Mucosa of stomach (tissue), 1 donor: ENCODE results near the gene CR2.

Experiments used
- H3K27me3 ChIP-seq: one replicate; pipeline ENCODE4 v1.7.0; 2013; ENCODE audit warnings: mild to moderate bottlenecking, low read length; ENCODE audit not compliant: control insufficient read depth, insufficient read depth
- H3K36me3 ChIP-seq: one replicate; pipeline ENCODE4 v1.7.0; 2013; ENCODE audit warnings: low read length; ENCODE audit not compliant: control insufficient read depth, insufficient read depth
- H3K4me1 ChIP-seq: one replicate; pipeline ENCODE4 v1.7.0; 2013; ENCODE audit warnings: mild to moderate bottlenecking, low read length; ENCODE audit not compliant: control insufficient read depth, insufficient read depth
- H3K4me3 ChIP-seq: one replicate; pipeline ENCODE4 v1.7.0; 2013; ENCODE audit warnings: low read length
- H3K9ac ChIP-seq: one replicate; pipeline ENCODE4 v1.7.0; 2013; ENCODE audit warnings: mild to moderate bottlenecking, low read length, moderate library complexity
- H3K9me3 ChIP-seq: one replicate; pipeline ENCODE4 v1.7.0; 2013; ENCODE audit warnings: mild to moderate bottlenecking, low read length, moderate library complexity; ENCODE audit not compliant: control insufficient read depth
- donor health status: Pancreatic carcinoma.

Gene CR2

DNA sequence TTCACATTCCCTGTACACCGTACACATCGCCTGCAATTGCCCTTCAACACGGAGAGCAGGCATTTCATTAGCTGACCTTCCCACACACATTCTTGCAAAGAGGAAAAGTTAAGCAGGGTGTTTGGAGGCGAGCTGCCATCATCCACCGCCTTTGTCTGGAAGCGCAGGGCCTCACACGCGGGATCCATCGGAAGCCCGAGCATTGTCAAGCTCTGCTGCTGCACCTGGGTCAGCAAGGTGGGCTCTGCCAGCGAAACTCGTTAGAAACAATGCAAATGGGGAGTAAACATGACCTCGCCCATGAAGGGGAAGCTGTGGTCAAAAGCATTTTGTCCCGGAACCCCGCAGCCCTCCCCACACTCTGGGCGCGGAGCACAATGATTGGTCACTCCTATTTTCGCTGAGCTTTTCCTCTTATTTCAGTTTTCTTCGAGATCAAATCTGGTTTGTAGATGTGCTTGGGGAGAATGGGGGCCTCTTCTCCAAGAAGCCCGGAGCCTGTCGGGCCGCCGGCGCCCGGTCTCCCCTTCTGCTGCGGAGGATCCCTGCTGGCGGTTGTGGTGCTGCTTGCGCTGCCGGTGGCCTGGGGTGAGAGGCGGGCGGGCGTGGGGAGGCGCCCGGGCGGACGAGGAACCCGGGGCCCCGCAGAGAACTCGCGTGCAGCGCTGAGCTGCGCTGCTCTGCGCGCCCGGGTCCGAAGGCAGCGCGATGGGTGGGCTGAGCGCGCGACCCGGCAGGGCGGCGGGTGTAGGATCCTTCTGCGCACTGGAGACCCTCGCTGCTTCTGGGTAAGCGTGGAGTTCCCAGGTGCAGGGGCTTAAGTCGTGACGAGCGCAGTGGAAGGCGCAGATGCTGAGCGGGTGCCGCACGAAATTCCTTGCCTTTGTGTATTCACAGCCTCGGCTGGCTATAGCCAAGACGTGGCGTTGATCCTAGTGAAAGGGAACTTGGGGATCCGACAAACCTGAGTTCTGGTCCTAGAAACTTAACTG lies 42.0 kb downstream of the CR2 start, which contains the start of gene CR1:
Gene CR1, plus strand, starts transcription at position 357 of the 992 bp plus-strand sequence. Its CDS starts 111 bp downstream, at position 468.
- no peak within 1 kb of the TSS for H3K9ac ChIP-seq

DNA sequence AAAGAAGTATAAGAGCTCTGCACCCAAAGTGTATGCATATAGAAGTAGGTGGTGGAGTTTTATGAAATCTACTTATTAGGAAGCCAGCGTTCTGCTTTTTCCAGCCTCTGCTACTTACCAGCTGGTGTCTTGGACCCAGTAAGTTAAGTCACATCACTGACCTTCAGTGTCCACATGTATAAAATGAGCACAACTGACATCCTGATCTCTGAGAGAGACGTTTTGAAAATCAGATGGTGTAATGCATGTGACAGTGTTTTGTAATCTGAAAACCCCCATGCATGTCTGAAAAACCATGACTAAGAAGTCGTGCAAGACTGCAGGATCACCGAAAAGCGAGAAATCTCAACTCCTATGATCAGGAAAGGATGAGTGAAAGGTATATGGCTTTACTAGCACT lies 43.8 kb downstream of the CR2 start:
- no peaks in the 10 kb centered on the region for H3K9me3 ChIP-seq
- H3K4me3 ChIP-seq, result no peak overlapping the region
- H3K4me1 ChIP-seq, result no peaks in the 10 kb centered on the region
- no peak overlapping the region for H3K9ac ChIP-seq
- H3K36me3 ChIP-seq, result no peaks in the 10 kb centered on the region
- peaks cover 40% of the 10 kb centered on the region for H3K27me3 ChIP-seq

More for the DNA sequence above, 42.0 kb downstream of the CR2 start, which contains the start of gene CR1:
- no peaks in the 10 kb centered on the region for H3K36me3 ChIP-seq
- H3K4me1 ChIP-seq, result no peaks in the 10 kb centered on the region
- H3K9me3 ChIP-seq, result no peaks in the 10 kb centered on the region
- H3K4me3 ChIP-seq, result no peak within 1 kb of the TSS
- H3K27me3 ChIP-seq, result peaks cover 35% of the 10 kb centered on the region

DNA sequence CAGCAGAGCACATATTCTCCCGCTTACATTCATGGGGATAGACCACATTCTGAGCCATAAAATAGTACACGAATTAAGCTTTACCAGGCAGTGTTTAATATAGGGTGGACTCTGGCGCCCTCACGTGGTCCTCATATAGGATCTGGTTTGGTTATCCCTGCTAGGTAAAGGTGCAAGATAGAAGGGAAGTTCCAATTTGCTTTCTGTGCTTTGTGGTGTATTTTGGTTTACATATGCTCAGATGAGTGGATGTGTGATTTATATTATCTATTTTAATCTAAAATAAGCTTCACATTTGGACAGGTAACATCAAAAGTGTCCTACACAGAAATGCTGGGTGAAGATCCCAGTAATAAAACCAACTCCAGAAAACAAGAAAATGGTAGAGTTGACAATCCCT lies 45.4 kb downstream of the CR2 start:
- H3K9ac ChIP-seq, result no peak overlapping the region
- H3K4me1 ChIP-seq, result no peaks in the 10 kb centered on the region
- H3K27me3 ChIP-seq, result peaks cover 38% of the 10 kb centered on the region
- no peaks in the 10 kb centered on the region for H3K36me3 ChIP-seq
- H3K4me3 ChIP-seq, result no peak overlapping the region
- no peaks in the 10 kb centered on the region for H3K9me3 ChIP-seq

DNA sequence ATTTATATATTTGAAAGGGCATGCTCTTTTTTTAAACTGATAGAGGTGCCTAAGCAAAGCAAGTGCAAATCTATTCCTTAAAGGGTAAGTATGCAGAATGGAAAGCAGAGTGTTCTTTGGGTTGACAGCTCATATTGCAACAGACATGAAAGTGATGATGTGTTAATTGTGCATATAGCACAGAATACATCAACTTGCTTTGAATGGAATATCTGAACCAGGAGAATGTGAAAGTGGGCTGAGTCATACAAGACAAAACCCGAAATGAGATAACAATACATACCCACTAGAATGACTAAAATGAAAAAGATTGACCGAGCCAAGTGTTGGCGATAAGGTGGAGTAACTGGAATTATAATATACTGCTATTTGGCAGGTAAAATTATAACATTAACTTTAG lies 46.2 kb downstream of the CR2 start:
- no peaks in the 10 kb centered on the region for H3K4me1 ChIP-seq
- H3K9me3 ChIP-seq, result no peaks in the 10 kb centered on the region
- H3K27me3 ChIP-seq, result peaks cover 38% of the 10 kb centered on the region
- no peaks in the 10 kb centered on the region for H3K36me3 ChIP-seq
- H3K9ac ChIP-seq, result no peak overlapping the region
- no peak overlapping the region for H3K4me3 ChIP-seq

DNA sequence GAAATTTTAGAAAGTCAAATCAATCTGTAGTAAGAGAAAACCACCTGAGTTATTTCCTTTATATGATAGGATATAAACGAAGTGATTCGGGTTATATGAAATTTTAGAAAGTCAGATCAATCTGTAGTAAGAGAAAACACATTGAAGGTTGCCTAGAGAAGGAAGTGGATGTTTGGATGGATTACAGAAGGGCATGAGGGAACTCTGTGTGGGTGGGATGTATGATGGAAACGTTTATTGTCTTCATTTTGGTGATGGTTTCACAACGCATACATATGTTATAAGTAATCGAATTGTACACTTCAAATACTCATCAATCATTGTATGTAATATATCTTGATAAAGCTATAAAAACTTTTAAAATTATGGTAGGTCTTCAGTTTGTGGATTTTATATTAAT lies 46.9 kb downstream of the CR2 start:
- Histone ChIP-seq H3K4me1 (no peaks in the 10 kb centered on the region), H3K27me3 (peaks cover 31% of the 10 kb centered on the region), H3K4me3 (no peak overlapping the region), H3K36me3 (no peaks in the 10 kb centered on the region), H3K9me3 (no peaks in the 10 kb centered on the region), H3K9ac (no peak overlapping the region)

DNA sequence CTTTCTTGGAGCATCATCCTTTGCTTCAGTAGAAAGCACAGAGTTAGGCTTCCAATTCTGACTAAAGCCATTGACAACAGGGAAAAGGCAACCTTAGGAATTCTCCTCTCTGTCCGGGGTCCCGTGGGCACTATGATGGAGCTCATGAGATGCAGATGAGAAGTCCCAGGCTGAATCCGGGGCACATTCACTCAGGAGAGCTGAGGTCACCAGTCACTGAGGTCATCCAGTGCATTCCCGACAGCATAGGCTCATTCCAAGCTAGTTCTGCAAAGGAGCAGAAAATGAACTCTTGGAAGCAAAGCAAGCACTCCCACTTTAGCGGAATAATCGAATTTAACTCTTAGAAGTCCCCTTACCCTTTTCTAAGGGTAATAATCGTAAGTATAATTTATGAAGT lies 48.6 kb downstream of the CR2 start:
- no peaks in the 10 kb centered on the region for H3K36me3 ChIP-seq
- no peaks in the 10 kb centered on the region for H3K9me3 ChIP-seq
- peaks cover 17% of the 10 kb centered on the region for H3K27me3 ChIP-seq
- no peak overlapping the region for H3K4me3 ChIP-seq
- no peak overlapping the region for H3K9ac ChIP-seq
- H3K4me1 ChIP-seq, result no peaks in the 10 kb centered on the region

DNA sequence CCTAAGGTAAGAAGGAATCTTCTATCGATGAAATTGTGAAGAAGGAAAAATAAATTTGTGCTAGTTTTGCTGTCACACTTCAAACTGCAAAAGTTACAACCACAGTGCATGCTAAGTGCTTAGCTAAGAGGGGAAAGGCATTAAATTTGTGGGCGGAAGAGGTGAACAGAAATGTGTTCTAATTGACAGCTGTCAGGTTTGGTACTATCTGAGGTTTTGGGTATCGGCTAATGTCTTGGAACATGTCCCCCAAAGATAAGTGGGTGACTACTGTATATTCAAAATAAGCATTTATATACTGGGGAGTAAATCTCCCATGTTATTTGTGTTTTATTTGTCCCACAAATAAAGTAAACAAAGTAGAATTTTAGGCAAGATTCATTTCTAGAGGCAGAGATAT lies 49.8 kb downstream of the CR2 start:
- Histone ChIP-seq H3K27me3 (peaks cover 8% of the 10 kb centered on the region), H3K36me3 (no peaks in the 10 kb centered on the region), H3K9me3 (no peaks in the 10 kb centered on the region), H3K4me1 (no peaks in the 10 kb centered on the region), H3K4me3 (no peak overlapping the region), H3K9ac (no peak overlapping the region)

DNA sequence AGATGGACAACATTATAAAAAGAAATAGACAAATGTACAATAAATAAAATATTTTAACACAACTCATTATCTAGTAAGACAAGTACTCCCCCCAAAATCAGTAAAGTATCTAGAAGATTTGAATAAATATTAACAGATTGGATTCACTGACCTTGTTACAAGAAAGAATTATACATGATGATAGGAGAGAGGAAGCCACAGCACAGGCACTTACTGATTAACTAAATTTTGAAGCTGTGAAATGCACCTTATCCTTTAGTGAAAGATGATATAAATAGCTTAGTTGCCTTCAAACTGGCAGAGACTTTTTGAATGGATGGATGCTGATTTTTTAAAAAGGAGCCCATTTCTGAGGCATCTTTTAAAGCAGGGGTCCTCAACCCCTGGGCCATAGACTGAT lies 50.3 kb downstream of the CR2 start:
- H3K4me3 ChIP-seq, result no peak overlapping the region
- no peak overlapping the region for H3K9ac ChIP-seq
- H3K9me3 ChIP-seq, result no peaks in the 10 kb centered on the region
- peaks cover 8% of the 10 kb centered on the region for H3K27me3 ChIP-seq
- no peaks in the 10 kb centered on the region for H3K36me3 ChIP-seq
- no peaks in the 10 kb centered on the region for H3K4me1 ChIP-seq

DNA sequence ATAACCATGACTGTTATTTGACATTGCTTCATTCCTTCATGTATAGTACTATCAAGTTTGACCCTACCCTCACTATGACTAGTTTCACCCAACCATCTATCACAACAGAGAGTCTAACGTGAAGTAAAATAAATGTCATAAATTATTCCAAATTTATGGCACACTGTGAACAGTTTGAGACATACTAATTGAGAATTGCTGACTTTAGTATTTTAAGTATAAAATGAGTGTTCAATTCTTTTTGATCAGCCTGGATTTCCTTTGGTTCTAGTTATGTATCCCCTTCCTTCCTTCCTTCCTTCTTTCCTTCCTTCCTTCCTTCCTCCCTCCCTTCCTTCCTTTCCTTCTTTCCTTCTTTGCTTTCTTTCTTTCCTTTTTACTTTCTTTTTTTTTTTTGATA lies 56.3 kb downstream of the CR2 start:
- H3K36me3 ChIP-seq, result no peaks in the 10 kb centered on the region
- no peaks in the 10 kb centered on the region for H3K4me1 ChIP-seq
- no peaks in the 10 kb centered on the region for H3K27me3 ChIP-seq
- no peak overlapping the region for H3K9ac ChIP-seq
- no peaks in the 10 kb centered on the region for H3K9me3 ChIP-seq
- no peak overlapping the region for H3K4me3 ChIP-seq

DNA sequence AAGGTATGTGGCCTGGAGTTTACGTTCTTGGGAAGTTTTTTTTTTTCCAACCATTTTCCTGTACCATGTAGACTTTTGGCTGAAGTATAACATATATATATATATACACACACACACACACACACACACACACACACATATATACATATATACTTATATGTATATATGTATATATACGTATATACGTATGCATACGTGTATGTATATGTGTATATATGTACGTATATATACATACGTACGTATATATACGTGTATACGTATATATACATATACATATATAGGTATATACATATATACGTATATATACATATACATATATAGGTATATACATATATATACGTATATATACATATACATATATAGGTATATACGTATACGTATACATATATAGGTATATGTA lies 60.8 kb downstream of the CR2 start:
- H3K4me3 ChIP-seq, result no peak overlapping the region
- H3K9me3 ChIP-seq, result no peaks in the 10 kb centered on the region
- no peaks in the 10 kb centered on the region for H3K36me3 ChIP-seq
- H3K27me3 ChIP-seq, result no peaks in the 10 kb centered on the region
- H3K4me1 ChIP-seq, result no peaks in the 10 kb centered on the region
- H3K9ac ChIP-seq, result no peak overlapping the region

DNA sequence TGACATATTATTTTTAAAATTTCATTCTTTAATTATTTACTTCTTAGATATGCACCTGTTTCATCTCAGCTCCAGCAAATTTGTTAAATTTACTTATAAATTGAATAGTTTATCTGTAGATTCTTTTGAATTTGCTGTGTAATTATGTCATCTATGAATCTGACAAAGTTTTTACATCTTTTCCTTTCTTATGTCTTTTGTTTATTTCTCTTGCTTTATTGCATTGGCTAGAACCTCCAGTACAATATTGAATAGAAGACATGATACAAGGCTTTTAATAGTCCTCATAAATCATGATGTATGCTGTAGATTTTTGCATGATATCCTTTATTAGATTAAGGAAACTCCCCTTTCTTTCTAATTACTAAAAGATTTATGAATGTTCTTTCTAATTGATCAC lies 62.6 kb downstream of the CR2 start:
- H3K36me3 ChIP-seq, result no peaks in the 10 kb centered on the region
- H3K4me1 ChIP-seq, result no peaks in the 10 kb centered on the region
- H3K9ac ChIP-seq, result no peak overlapping the region
- no peak overlapping the region for H3K4me3 ChIP-seq
- H3K27me3 ChIP-seq, result no peaks in the 10 kb centered on the region
- H3K9me3 ChIP-seq, result no peaks in the 10 kb centered on the region

DNA sequence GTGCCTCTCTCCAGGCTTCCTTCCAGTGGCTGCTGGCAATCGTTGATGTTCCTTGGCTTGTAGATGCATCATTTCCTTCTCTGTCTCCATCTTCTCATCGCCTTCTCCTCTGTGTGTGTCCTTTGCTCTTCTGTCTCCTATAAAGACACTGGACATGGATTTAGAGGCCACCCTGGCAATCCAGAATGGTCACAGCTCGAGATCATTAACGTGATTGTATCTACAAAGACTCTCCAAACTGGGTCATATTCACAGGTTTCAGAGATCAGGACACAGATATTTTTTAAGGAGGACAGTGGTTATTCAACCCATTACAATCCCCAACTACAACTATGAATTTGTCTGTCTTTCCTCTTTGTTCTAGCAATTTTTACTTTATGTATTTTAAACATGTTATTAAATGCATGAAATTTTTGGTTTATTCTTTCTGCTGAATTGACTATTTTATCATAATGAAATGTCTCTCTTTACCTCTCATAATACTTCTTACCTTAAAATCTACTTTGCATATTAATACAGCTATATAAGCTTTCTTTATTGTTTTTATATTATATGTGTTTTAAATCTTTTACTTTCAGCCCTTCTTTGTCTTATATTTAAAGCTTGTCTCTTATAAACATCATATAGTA lies 64.6 kb downstream of the CR2 start:
- H3K27me3 ChIP-seq, result no peaks in the 10 kb centered on the region
- no peaks in the 10 kb centered on the region for H3K4me1 ChIP-seq
- H3K4me3 ChIP-seq, result no peak overlapping the region
- no peaks in the 10 kb centered on the region for H3K9me3 ChIP-seq
- no peaks in the 10 kb centered on the region for H3K36me3 ChIP-seq
- H3K9ac ChIP-seq, result no peak overlapping the region
